ENCODE results near the gene ICE2. TPM values are rescaled to one million over a fixed set of nuclear protein-coding genes. Genes with fewer than 3 reads are reported as not detected.

Gene ICE2
- total RNA-seq, 4 donors from 2014 or later: 14.4 to 21.2 (median 17.5) TPM

DNA sequence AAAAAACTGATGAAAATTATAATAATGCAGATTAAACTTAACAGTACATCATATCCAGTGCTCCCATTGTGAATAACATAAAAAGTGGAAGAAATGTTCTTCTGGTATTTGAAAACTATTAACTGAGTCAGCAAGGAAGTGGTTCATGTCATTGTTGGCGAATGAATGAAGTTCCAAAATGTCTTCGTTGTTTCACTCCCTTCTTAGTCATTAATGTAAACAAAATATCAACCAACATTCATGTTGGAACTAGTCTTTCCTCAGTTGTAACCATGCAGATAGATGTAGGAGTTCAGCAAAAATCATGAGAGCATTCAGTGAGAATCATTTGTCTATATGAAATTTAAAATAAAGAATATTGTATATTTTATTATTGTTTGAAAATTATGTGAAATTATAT lies 44.1 kb upstream of the ICE2 start:
- no peak for TF ChIP-seq POLR2A (IDR thresholded peaks at IDR 0.05)
- TF ChIP-seq, protein P1, sequence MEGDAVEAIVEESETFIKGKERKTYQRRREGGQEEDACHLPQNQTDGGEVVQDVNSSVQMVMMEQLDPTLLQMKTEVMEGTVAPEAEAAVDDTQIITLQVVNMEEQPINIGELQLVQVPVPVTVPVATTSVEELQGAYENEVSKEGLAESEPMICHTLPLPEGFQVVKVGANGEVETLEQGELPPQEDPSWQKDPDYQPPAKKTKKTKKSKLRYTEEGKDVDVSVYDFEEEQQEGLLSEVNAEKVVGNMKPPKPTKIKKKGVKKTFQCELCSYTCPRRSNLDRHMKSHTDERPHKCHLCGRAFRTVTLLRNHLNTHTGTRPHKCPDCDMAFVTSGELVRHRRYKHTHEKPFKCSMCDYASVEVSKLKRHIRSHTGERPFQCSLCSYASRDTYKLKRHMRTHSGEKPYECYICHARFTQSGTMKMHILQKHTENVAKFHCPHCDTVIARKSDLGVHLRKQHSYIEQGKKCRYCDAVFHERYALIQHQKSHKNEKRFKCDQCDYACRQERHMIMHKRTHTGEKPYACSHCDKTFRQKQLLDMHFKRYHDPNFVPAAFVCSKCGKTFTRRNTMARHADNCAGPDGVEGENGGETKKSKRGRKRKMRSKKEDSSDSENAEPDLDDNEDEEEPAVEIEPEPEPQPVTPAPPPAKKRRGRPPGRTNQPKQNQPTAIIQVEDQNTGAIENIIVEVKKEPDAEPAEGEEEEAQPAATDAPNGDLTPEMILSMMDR (IDR thresholded peaks at IDR 0.05): no peak
- no peak overlapping the region for H3K4me3 ChIP-seq (ENCODE audit: low read depth, poor library complexity, severe bottlenecking)
- 24 to 36% methylated on average over 2 of the region's 2 CpGs for WGBS, 2 donors
- no peak for DNase-seq (ENCODE audit: low spot score in 2 of 2)
- intact Hi-C loops (cut with DNase I; ENCODE audit: low total_unique reads): no loop called here

DNA sequence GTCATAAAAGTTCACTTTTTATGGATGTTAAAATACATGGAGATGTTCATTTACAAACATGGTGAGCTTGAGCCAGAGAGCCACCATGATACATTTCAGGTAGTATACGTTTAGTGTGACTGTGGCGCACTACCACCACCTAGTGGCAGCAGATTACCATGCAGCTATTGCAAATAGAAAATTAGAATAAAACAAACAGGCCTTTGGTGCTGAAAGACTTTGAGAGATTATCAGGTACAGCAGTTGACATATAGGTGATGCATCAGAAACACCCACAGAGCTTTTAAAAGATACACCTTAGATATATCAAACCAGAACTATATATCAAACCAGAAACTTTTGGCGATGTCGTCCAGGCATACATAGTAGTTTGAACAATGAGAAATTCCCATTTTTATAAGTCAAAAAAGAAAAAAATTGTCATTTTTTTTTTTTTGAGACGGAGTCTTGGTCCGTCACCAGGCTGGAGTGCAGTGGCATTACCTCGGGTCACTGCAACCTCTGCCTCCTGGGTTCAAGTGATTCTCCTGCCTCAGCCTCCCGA lies 42.0 kb upstream of the ICE2 start:
- no peak overlapping the region for H3K4me3 ChIP-seq (ENCODE audit: low read depth, poor library complexity, severe bottlenecking)
- no peak for TF ChIP-seq POLR2A (IDR thresholded peaks at IDR 0.05)
- TF ChIP-seq, protein P1 (IDR thresholded peaks at IDR 0.05): no peak
- intact Hi-C loops (cut with DNase I; ENCODE audit: low total_unique reads): no loop called here
- DNase-seq (ENCODE audit: low spot score in 2 of 2): peak; percentile 70 to 93
- WGBS, 2 donors: 73 to 74% methylated on average over 8 of the region's 8 CpGs

DNA sequence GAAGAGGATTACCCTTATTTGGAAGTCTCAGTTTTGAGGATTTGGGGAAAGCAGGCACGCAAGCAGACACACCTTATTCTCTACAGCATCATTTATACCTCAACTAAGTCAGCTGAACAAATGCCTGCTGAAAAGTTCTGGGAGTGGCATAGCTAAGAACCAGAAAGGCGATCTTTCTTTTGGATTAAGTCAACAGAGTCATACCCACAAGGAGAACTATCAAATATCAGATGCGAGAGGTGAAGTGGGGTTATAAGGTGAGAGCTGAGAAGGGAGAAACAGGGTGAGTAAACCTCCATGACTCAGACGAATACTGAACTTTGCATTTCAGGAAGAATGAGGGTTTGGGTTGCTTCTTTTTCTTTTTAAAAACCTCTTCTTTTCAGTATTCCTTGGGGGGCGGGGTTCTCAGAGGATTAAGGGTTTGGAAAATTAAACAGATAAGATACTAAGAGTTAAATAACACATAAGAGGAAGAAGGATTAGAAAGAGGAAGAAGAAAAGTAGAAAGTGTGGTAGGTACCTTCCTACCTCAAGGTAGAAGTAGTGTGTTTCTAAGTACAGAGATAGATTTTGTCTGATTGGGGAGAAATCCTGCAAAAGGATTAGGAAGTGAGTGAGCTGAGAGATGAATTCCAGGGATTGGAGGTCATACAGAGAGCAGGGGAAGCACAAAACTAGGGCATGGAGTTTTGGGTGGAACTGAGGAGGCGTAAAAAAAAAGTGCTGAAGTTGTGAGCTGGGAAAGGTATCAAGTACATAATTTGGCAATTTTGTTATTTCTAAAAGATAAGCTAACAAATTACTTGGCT lies 41.3 kb upstream of the ICE2 start:
- 69 to 71% methylated on average over 6 of the region's 6 CpGs for WGBS, 2 donors
- no peak overlapping the region for H3K4me3 ChIP-seq (ENCODE audit: low read depth, poor library complexity, severe bottlenecking)
- intact Hi-C loops (cut with DNase I; ENCODE audit: low total_unique reads): no loop called here
- no peak for DNase-seq (ENCODE audit: low spot score in 2 of 2)
- TF ChIP-seq, protein P1 (IDR thresholded peaks at IDR 0.05): no peak
- no peak for TF ChIP-seq POLR2A (IDR thresholded peaks at IDR 0.05)

DNA sequence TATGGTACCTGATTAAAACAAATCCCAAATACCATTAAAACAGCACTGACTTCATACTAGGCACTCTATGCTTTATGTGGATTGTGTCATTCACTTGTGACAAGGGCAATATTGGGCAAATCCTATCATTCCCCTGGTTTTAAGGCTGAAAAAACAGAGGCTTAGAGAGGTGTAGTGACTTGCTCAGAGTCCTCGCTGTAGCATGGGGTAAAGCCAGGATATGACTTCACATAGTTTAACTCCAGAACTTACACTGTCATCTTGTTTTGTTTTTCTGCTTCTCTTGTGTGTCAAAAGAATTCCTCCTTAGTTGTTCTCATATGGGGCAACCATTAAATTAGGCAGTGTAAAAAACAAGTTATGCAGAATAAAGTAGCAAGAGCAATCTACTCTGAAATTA lies 40.3 kb upstream of the ICE2 start:
- DNase-seq (ENCODE audit: low spot score in 2 of 2): no peak
- TF ChIP-seq, protein P1 (IDR thresholded peaks at IDR 0.05): no peak
- no peak overlapping the region for H3K4me3 ChIP-seq (ENCODE audit: low read depth, poor library complexity, severe bottlenecking)
- intact Hi-C loops (cut with DNase I; ENCODE audit: low total_unique reads): loop anchor here (10.0 kb wide), 1 partner anchor 416 kb away; no protein-coding TSS in a partner anchor
- WGBS, 2 donors: 38 to 48% methylated on average over 1 of the region's 1 CpG

DNA sequence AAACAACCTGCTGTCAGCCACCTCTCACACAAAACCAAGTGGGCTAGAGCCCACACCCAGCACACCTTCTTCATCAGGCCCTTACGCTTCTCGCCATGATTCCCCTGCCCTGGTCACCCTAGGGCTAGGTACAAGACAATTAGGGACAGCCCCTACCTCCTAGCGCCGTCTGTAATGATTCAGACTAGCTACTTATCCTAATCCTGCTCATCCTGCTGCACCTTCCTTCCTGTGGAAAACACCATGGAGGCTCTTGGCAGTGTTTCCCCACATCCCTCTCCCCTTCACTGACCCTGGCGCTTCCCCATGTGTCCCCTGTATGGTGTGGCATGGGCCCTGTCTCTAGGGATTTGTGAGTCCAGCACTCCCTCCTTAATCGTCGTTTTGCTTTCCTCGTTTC lies 39.6 kb upstream of the ICE2 start:
- DNase-seq (ENCODE audit: low spot score in 2 of 2): no peak
- H3K4me3 ChIP-seq (ENCODE audit: low read depth, poor library complexity, severe bottlenecking): no peak overlapping the region
- intact Hi-C loops (cut with DNase I; ENCODE audit: low total_unique reads): loop anchor here (10.0 kb wide), 1 partner anchor 416 kb away; no protein-coding TSS in a partner anchor
- 74 to 76% methylated on average over 8 of the region's 8 CpGs for WGBS, 2 donors
- no peak for TF ChIP-seq POLR2A (IDR thresholded peaks at IDR 0.05)
- TF ChIP-seq, protein P1 (IDR thresholded peaks at IDR 0.05): no peak

Measured in lower leg skin (tissue), 4 donors.